HepG2 (cell line): ENCODE results near the gene NSF. TPM values are rescaled to one million over a fixed set of nuclear protein-coding genes. Genes with fewer than 3 reads are reported as not detected.

Experiments used
- ARID4A ChIP-seq: sonication (generic); formaldehyde crosslinking; IDR thresholded peaks from 2 replicates; pipeline ENCODE4 v1.5.0; 2020; ENCODE audit warnings: mild to moderate bottlenecking, missing genetic modification reagents, borderline replicate concordance
- CTCF ChIP-seq: sonication (generic); formaldehyde crosslinking; IDR thresholded peaks from 2 replicates; pipeline ENCODE4 v1.5.0; 2020; ENCODE audit warnings: mild to moderate bottlenecking, missing genetic modification reagents, moderate library complexity
- PRDM4 ChIP-seq: sonication (generic); formaldehyde crosslinking; IDR thresholded peaks from 2 replicates; pipeline ENCODE4 v1.9.0; 2021; ENCODE audit warnings: missing genetic modification reagents, borderline replicate concordance
- REPIN1 ChIP-seq: sonication (generic); formaldehyde crosslinking; IDR thresholded peaks from 2 replicates; pipeline ENCODE4 v1.8.0; 2022; ENCODE audit warnings: missing genetic modification reagents, low read depth, mild to moderate bottlenecking, borderline replicate concordance
- REXO4 ChIP-seq: sonication (generic); formaldehyde crosslinking; IDR thresholded peaks from 2 replicates; pipeline ENCODE4 v1.8.0; 2022; ENCODE audit warnings: missing genetic modification reagents, mild to moderate bottlenecking, borderline replicate concordance
- XBP1 ChIP-seq: sonication (generic); formaldehyde crosslinking; IDR thresholded peaks from 2 replicates; pipeline ENCODE4 v1.5.0; 2020; ENCODE audit warnings: missing genetic modification reagents
- ZBTB44 ChIP-seq: sonication (generic); formaldehyde crosslinking; IDR thresholded peaks from 2 replicates; pipeline ENCODE4 v1.4.0; 2020; ENCODE audit warnings: missing genetic modification reagents
- ZFP36 ChIP-seq: fragments of 150-350 bp; IDR thresholded peaks from 2 replicates; pipeline ENCODE4 v1.6.1; 2018; ENCODE audit warnings: borderline replicate concordance, low read length, low read depth; ENCODE audit not compliant: partially characterized antibody
- ZFP36L2 ChIP-seq: sonication (generic); formaldehyde crosslinking; IDR thresholded peaks from 2 replicates; pipeline ENCODE4 v1.4.0; 2020; ENCODE audit warnings: missing genetic modification reagents
- ZNF101 ChIP-seq: sonication (generic); formaldehyde crosslinking; IDR thresholded peaks from 2 replicates; pipeline ENCODE4 v1.4.0; 2020; ENCODE audit warnings: mild to moderate bottlenecking, low read depth, missing genetic modification reagents, borderline replicate concordance
- ZNF12 ChIP-seq: sonication (generic); formaldehyde crosslinking; IDR thresholded peaks from 2 replicates; pipeline ENCODE4 v1.5.0; 2020; ENCODE audit warnings: missing genetic modification reagents
- ZNF138 ChIP-seq: sonication (generic); formaldehyde crosslinking; IDR thresholded peaks from 2 replicates; pipeline ENCODE4 v1.5.0; 2020; ENCODE audit warnings: mild to moderate bottlenecking, low read depth, missing genetic modification reagents
- ZNF18 ChIP-seq: sonication (generic); formaldehyde crosslinking; IDR thresholded peaks from 2 replicates; pipeline ENCODE4 v1.8.0; 2022; ENCODE audit warnings: mild to moderate bottlenecking, missing genetic modification reagents; ENCODE audit not compliant: insufficient replicate concordance
- ZNF251 ChIP-seq: sonication (generic); formaldehyde crosslinking; IDR thresholded peaks from 2 replicates; pipeline ENCODE4 v1.9.0; 2021; ENCODE audit warnings: mild to moderate bottlenecking, missing genetic modification reagents
- ZNF263 ChIP-seq: sonication (generic); formaldehyde crosslinking; IDR thresholded peaks from 2 replicates; pipeline ENCODE4 v1.4.0; 2020; ENCODE audit warnings: missing genetic modification reagents
- ZNF782 ChIP-seq: sonication (generic); formaldehyde crosslinking; IDR thresholded peaks from 2 replicates; pipeline ENCODE4 v1.4.0; 2020; ENCODE audit warnings: missing genetic modification reagents, mild to moderate bottlenecking, borderline replicate concordance
- polyA plus RNA-seq, 8 experiments: library from polyadenylated mRNA; depleted of rRNA in 3 of 8; stranded (reverse) in 7 of 8; unstranded in 1 of 8; fragments of >200 nt; fragmentation: Illumina TruSeq in 4 of 8; extraction: Trizol in 4 of 8; gene quantifications; 2 replicates each; pipeline versions ENCODE4 v1.2.1 to v1.2.3, GENCODE V29; 2011 to 2016; ENCODE audit warnings: low read depth in 4 of 8, missing spikeins in 1 of 8, mixed read lengths in 1 of 8; ENCODE audit not compliant: insufficient read depth in 1 of 8
- total RNA-seq, 5 experiments: library from RNA; depleted of rRNA; stranded (reverse); fragments of >200 nt; fragmentation: Illumina TruSeq; extraction: Trizol; gene quantifications; 2 replicates each; pipeline ENCODE4 v1.2.3, GENCODE V29; 2016; ENCODE audit warnings: low read depth in 1 of 5

Gene NSF
- total and polyA plus RNA-seq, 2 of the 13 experiments (the other 11 are each of a cell fraction or from before 2014, with no cell fraction given): 21.9 to 37.8 TPM

GRCh38 chr17:46770439-46770817 is 180.0 kb downstream of the NSF start (continued):
- TF ChIP-seq CTCF (CRISPR knock-in tag): 0 out of 2 replicates have a peak, but pooled peaks have one; percentile 2
- TF ChIP-seq ZNF138: no peak
- TF ChIP-seq REPIN1 (CRISPR knock-in tag): no peak
- TF ChIP-seq REXO4 (CRISPR knock-in tag): no peak
- peak; percentile 69; the same call in 1 of the 2 replicates for TF ChIP-seq ZNF251 (CRISPR knock-in tag)
- no peak for TF ChIP-seq ZNF18 (CRISPR knock-in tag)
- no peak for TF ChIP-seq ZFP36
- peak; percentile 39; the same call in 1 of the 2 replicates for TF ChIP-seq ZNF782 (CRISPR knock-in tag)
- TF ChIP-seq ARID4A (CRISPR knock-in tag): no peak
- TF ChIP-seq ZNF101: no peak
- TF ChIP-seq ZFP36L2 (CRISPR knock-in tag): no peak
- TF ChIP-seq ZNF12 (CRISPR knock-in tag): no peak
- no peak for TF ChIP-seq PRDM4 (CRISPR knock-in tag)
- 0 out of 2 replicates have a peak, but pooled peaks have one; percentile 53 for TF ChIP-seq ZNF263 (CRISPR knock-in tag)
- no peak for TF ChIP-seq XBP1
- TF ChIP-seq ZBTB44 (CRISPR knock-in tag): no peak
